ENCODE results near the gene NLRP8. TPM values are rescaled to one million over a fixed set of nuclear protein-coding genes. Genes with fewer than 3 reads are reported as not detected.

The NLRP8 gene
- not detected for total RNA-seq

DNA sequence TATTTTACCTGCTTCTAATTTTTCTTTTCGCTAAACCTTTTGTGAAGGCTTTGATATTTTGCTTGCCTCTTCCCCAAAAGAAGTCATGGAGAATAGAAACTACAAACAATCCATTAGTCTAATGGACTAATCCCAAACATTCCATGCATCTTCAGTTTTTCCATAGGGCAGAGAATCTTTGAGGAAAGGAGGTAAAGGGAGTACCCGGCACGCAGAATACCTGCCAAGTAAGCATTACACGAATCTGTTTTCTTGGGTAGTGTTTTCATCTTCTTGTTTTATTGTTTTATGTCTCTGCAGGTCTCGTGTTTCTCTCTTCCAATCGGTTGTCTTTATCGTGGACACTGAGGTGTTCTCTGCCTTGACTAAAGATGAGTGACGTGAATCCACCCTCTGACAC, at the start of gene NLRP8:
Gene NLRP8 (plus strand): TSS at position 301 of the 400 bp plus-strand sequence.
- Histone ChIP-seq H3K27ac (no peak within 1 kb of the TSS), H3K9me3 (peaks cover 0 to 9% of the 10 kb centered on the region in 2 donors), H3K4me1 (no peaks in the 10 kb centered on the region), H3K36me3 (no peaks in the 10 kb centered on the region), H3K27me3 (no peaks in the 10 kb centered on the region), H3K4me3 (no peak within 1 kb of the TSS)
- TF ChIP-seq, protein P1, sequence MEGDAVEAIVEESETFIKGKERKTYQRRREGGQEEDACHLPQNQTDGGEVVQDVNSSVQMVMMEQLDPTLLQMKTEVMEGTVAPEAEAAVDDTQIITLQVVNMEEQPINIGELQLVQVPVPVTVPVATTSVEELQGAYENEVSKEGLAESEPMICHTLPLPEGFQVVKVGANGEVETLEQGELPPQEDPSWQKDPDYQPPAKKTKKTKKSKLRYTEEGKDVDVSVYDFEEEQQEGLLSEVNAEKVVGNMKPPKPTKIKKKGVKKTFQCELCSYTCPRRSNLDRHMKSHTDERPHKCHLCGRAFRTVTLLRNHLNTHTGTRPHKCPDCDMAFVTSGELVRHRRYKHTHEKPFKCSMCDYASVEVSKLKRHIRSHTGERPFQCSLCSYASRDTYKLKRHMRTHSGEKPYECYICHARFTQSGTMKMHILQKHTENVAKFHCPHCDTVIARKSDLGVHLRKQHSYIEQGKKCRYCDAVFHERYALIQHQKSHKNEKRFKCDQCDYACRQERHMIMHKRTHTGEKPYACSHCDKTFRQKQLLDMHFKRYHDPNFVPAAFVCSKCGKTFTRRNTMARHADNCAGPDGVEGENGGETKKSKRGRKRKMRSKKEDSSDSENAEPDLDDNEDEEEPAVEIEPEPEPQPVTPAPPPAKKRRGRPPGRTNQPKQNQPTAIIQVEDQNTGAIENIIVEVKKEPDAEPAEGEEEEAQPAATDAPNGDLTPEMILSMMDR (IDR thresholded peaks at IDR 0.05), result no peak
- DNase-seq (ENCODE audit: low spot score), result no peak

DNA sequence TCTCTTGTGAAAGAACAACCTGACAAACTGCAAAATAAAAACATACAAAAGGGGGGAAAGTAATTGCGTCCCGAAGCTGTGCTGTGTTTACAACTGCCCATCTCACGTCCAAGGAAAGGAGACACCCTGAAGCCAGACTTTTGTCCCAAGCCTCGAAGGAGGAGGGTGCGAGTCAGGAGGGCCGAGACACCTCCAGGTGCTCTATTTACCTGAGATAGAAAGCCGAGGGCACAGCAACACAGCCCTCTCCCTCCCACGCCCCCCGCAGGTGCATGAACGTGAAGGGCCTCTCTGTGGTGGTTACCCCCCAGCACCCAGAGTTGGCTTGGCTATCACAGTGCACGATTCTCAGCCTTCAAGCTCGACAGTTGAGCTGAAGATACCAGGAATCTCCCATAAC, 48.7 kb upstream of the NLRP8 start:
- no peak for DNase-seq (ENCODE audit: low spot score)
- no peaks in the 10 kb centered on the region for H3K36me3 ChIP-seq
- TF ChIP-seq, protein P1 (IDR thresholded peaks at IDR 0.05), result no peak
- no peaks in the 10 kb centered on the region for H3K27me3 ChIP-seq
- H3K27ac ChIP-seq, result no peak overlapping the region
- H3K4me3 ChIP-seq, result no peak overlapping the region
- no peaks in the 10 kb centered on the region for H3K9me3 ChIP-seq
- H3K4me1 ChIP-seq, result no peaks in the 10 kb centered on the region

DNA sequence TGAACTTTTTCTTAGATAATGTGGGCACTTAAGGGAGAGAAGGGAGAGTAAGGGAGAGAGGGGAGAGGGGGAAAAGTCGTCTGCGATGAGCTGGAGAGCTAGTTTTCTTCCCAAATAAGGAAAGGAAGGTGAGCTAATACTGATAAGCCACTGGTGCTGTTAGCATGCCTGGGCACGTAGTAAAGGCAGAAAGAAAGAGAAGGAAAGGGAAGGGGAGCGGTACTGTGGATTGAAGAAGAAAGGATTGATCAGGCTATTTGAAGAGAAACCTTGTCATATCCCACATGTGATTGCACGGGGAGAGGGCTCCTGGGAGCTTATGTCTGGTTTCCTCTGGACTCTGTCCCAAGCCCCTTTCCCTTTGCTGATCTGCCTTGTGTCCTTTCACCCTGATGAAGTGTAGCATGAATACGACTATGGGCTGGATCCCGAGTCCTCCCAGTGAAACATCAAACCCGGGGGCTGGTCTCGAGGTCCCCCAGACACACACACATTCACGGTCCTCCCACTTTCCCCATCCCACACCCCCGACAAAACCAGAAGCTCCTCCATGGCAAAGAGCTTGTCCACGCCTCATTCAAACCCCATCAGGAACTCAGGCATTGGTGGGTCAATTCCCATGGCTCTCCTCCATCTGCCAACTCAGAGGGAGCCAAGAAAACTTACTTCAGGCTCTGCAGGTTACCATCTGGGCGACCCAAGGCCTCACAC, 46.1 kb upstream of the NLRP8 start:
- TF ChIP-seq, protein P1 (IDR thresholded peaks at IDR 0.05), result no peak
- H3K27me3 ChIP-seq, result no peaks in the 10 kb centered on the region
- H3K36me3 ChIP-seq, result no peaks in the 10 kb centered on the region
- no peak overlapping the region for H3K4me3 ChIP-seq
- H3K27ac ChIP-seq, result no peak overlapping the region
- H3K4me1 ChIP-seq, result no peaks in the 10 kb centered on the region
- DNase-seq (ENCODE audit: low spot score), result no peak
- H3K9me3 ChIP-seq, result no peaks in the 10 kb centered on the region

DNA sequence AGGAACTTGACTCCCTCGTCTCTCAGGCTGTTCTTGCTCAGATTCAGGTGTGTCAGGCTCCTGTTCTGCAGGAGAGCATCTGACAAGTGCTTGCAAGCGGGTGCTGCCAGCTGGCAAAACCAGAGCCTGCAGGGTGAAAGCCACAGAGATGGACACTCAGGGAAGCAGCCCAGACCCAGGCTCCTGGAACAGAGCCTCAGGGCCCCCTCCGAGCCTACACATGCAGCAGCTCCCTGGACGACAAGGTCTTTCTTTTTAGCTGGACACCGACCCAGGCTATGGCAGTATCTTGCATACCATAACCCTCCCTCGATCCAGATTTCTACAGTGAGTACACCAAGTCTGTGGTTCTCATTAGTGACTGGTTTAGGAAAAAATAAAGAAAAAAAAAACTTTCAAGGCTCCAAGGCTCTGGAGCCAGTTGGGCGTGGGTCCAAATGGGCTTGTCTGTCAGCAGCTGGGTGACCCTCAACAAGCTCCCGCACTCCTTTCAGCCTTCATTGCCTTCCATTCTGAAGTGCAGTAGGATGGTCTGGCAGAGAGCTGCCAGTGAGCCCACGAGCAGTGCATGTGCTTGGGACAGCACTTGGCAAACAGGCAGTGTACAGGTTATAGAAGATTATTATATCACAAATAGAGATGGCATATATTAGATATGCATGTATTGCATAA, 45.4 kb upstream of the NLRP8 start:
- H3K27ac ChIP-seq, result no peak overlapping the region
- H3K4me1 ChIP-seq, result no peaks in the 10 kb centered on the region
- H3K4me3 ChIP-seq, result no peak overlapping the region
- no peak for DNase-seq (ENCODE audit: low spot score)
- TF ChIP-seq, protein P1 (IDR thresholded peaks at IDR 0.05), result no peak
- H3K27me3 ChIP-seq, result no peaks in the 10 kb centered on the region
- H3K36me3 ChIP-seq, result no peaks in the 10 kb centered on the region
- no peaks in the 10 kb centered on the region for H3K9me3 ChIP-seq

DNA sequence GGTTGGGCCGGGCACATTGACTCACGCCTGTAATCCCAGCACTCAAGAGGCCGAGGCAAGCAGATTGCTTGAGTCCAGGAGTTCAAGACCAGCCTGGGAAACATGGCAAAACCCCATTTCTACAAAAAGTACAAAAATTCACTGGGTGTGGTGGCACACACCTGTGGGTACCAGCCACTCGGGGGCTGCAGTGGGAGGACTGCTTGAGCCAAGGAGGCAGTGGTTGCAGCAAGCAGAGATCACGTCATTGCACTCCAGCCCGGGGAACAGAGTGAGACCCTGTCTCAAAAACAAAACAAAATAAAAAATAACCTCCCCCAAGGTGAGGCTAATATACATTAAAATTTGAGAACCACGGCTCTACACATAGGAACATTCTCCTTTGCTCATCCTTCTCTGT, 40.3 kb upstream of the NLRP8 start:
- H3K27ac ChIP-seq, result no peak overlapping the region
- TF ChIP-seq, protein P1 (IDR thresholded peaks at IDR 0.05), result no peak
- H3K4me1 ChIP-seq, result no peaks in the 10 kb centered on the region
- no peaks in the 10 kb centered on the region for H3K36me3 ChIP-seq
- DNase-seq (ENCODE audit: low spot score), result no peak
- no peaks in the 10 kb centered on the region for H3K27me3 ChIP-seq
- no peaks in the 10 kb centered on the region for H3K9me3 ChIP-seq
- no peak overlapping the region for H3K4me3 ChIP-seq

Data from right atrium auricular region (tissue), 2 donors.